Esophagus muscularis mucosa (tissue), 4 donors: Measurements from ENCODE around the gene CCDC12. TPM values are rescaled to one million over a fixed set of nuclear protein-coding genes. Genes with fewer than 3 reads are reported as not detected.

Source experiments
- DNase-seq: peaks from one replicate; pipeline ENCODE4 v3.0.0-alpha.2; 2017; ENCODE audit errors: extremely low spot score
- H3K27ac ChIP-seq, 4 donors: fragments of 200-600 bp; sonication (generic); replicated peaks in 1 of 4; 1 replicate in 3 of 4; 2 replicates in 1 of 4; pipeline ENCODE4 v1.5.1; 2016 to 2019; ENCODE audit warnings: mild to moderate bottlenecking in 1 of 4
- H3K27me3 ChIP-seq, 4 donors: fragments of 200-600 bp; sonication (generic); one replicate each; pipeline versions ENCODE4 v1.5.1 to v1.6.0; 2016 to 2019
- H3K36me3 ChIP-seq, 4 donors: fragments of 200-600 bp; sonication (generic); one replicate each; pipeline ENCODE4 v1.5.1; 2016 to 2019
- H3K4me1 ChIP-seq, 4 donors: fragments of 200-600 bp; sonication (generic); one replicate each; pipeline ENCODE4 v1.5.1; 2016 to 2019
- H3K4me3 ChIP-seq, 4 donors: fragments of 200-600 bp; sonication (generic); 1 replicate in 2 of 4; 2 replicates in 2 of 4; pipeline ENCODE4 v1.5.1; 2016 to 2019; ENCODE audit warnings: mild to moderate bottlenecking in 4 of 4, moderate library complexity in 1 of 4
- H3K9me3 ChIP-seq, 4 donors: fragments of 200-600 bp; sonication (generic); 1 replicate in 3 of 4; 2 replicates in 1 of 4; pipeline ENCODE4 v1.5.1; 2016 to 2019
- EP300 ChIP-seq: sonication (generic); formaldehyde crosslinking; IDR thresholded peaks from one replicate; pipeline ENCODE4 v1.6.1; 2017; ENCODE audit warnings: antibody characterized with exemption
- POLR2A ChIP-seq: fragments of 450-650 bp; IDR thresholded peaks from one replicate; pipeline ENCODE4 v1.6.1; 2017; ENCODE audit warnings: antibody characterized with exemption, moderate library complexity, mild to moderate bottlenecking, low read depth
- POLR2AphosphoS5 ChIP-seq, 2 donors: sonication (generic); formaldehyde crosslinking; IDR thresholded peaks; one replicate each; pipeline ENCODE4 v1.6.1; 2017; ENCODE audit warnings: antibody characterized with exemption in 2 of 2
- WGBS: methylation state at CpG from one replicate; pipeline ENCODE4 v1.1.5; 2018; 5-methylcytosine and 5-hydroxymethylcytosine counted together
- intact Hi-C: fragments of 100-400 bp; cut with DNase I; formaldehyde crosslinking; loops from one replicate; pipeline ENCODE4 v1.15.1; 2023
- total RNA-seq, 4 donors: library from RNA; depleted of rRNA; stranded (reverse); fragments of >200 nt; gene quantifications; one replicate each; pipeline versions ENCODE4 v1.1.0 to v1.2.1, GENCODE V29; 2016
- TF ChIP-seq, protein P1 (sequence below), 3 experiments: fragments of 200-600 bp in 2 of 3; fragments of 450-650 bp in 1 of 3; sonication (generic) in 2 of 3; IDR thresholded peaks; one replicate each; pipeline ENCODE4 v1.5.1; 2017 to 2019; ENCODE audit warnings: antibody characterized with exemption in 3 of 3, mild to moderate bottlenecking in 2 of 3, moderate library complexity in 1 of 3

Gene CCDC12
- total RNA-seq, 4 donors from 2014 or later = 27.5 to 54.8 (median 36.7) TPM

- Histone ChIP-seq H3K27ac (no peak overlapping the region), H3K4me3 (peak overlapping the region in 1 of 4 donors; percentile 34), H3K9me3 (no peaks in the 10 kb centered on the region), H3K27me3 (peaks cover 0 to 8% (median 0%) of the 10 kb centered on the region in 4 donors), H3K36me3 (no peaks in the 10 kb centered on the region), H3K4me1 (peaks cover 26 to 33% (median 32%) of the 10 kb centered on the region in 4 donors)
- DNase-seq = no peak
- no peak for TF ChIP-seq POLR2A
- no peak for TF ChIP-seq EP300
- TF ChIP-seq, protein P1, sequence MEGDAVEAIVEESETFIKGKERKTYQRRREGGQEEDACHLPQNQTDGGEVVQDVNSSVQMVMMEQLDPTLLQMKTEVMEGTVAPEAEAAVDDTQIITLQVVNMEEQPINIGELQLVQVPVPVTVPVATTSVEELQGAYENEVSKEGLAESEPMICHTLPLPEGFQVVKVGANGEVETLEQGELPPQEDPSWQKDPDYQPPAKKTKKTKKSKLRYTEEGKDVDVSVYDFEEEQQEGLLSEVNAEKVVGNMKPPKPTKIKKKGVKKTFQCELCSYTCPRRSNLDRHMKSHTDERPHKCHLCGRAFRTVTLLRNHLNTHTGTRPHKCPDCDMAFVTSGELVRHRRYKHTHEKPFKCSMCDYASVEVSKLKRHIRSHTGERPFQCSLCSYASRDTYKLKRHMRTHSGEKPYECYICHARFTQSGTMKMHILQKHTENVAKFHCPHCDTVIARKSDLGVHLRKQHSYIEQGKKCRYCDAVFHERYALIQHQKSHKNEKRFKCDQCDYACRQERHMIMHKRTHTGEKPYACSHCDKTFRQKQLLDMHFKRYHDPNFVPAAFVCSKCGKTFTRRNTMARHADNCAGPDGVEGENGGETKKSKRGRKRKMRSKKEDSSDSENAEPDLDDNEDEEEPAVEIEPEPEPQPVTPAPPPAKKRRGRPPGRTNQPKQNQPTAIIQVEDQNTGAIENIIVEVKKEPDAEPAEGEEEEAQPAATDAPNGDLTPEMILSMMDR (IDR thresholded peaks at IDR 0.05) = no peak
- no peak for TF ChIP-seq POLR2AphosphoS5 (IDR thresholded peaks at IDR 0.05)
- 60% methylated on average over 1 of the region's 8 CpGs for WGBS
- intact Hi-C loops = loop anchor here (5.0 kb wide), 1 partner anchor 42 kb away; no protein-coding TSS in a partner anchor
These were observed 67.5 kb downstream of the CCDC12 start for GRCh38 chr3:46908986-46909534.

DNA sequence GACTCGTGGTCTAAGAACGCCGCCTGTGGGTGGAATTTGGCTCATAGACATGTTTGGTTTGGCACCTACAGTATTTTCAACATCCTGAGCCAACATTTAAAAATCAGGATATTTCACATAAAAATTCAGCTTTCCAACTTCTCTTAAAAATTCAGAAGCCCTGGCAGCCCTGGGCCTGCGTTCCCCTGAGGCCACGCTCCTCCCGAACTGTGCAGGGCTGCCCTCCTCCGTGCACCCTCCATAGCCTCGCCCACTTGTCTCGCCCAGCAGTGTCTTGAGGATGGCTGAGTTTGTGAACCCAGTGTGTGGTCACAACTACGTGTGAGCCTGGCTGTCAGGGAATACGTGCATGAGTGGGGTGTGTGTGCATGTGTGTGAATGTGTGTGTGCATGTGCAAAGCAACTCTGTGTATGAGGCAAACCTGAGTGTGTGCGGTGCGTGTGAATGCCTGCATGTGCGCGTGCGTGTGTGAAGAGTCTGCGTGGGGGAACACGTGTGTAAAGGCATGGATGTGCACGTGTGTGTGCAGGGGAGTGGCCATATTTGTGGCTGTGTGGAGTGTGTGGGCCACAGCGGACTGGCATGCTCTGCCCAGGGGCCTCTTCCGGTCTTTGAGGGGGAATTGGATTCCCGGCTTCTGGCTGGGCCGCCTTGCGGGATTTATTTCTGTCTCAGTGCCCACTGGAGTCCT lies 68.1 kb downstream of the CCDC12 start:
- intact Hi-C loops = loop anchor here (5.0 kb wide), 1 partner anchor 41 kb away; no protein-coding TSS in a partner anchor
- Histone ChIP-seq H3K4me3 (no peak overlapping the region), H3K9me3 (no peaks in the 10 kb centered on the region), H3K27ac (no peak overlapping the region), H3K36me3 (no peaks in the 10 kb centered on the region), H3K4me1 (peaks cover 22 to 33% (median 26%) of the 10 kb centered on the region in 4 donors), H3K27me3 (peaks cover 0 to 8% (median 0%) of the 10 kb centered on the region in 4 donors)
- DNase-seq = no peak
- WGBS = 74% methylated on average over 24 of the region's 24 CpGs
- no peak for TF ChIP-seq POLR2AphosphoS5 (IDR thresholded peaks at IDR 0.05)
- TF ChIP-seq POLR2A = no peak
- no peak for TF ChIP-seq EP300
- TF ChIP-seq, protein P1 (IDR thresholded peaks at IDR 0.05) = peak in 1 of 3 experiments; percentile 15

- Histone ChIP-seq H3K27ac (no peak overlapping the region), H3K9me3 (no peaks in the 10 kb centered on the region), H3K4me1 (peaks cover 20 to 30% (median 22%) of the 10 kb centered on the region in 4 donors), H3K27me3 (peaks cover 0 to 8% (median 0%) of the 10 kb centered on the region in 4 donors), H3K36me3 (no peaks in the 10 kb centered on the region), H3K4me3 (no peak overlapping the region)
- intact Hi-C loops = loop anchor here (5.0 kb wide), 1 partner anchor 41 kb away; no protein-coding TSS in a partner anchor
- TF ChIP-seq, protein P1 (IDR thresholded peaks at IDR 0.05) = no peak
- TF ChIP-seq POLR2AphosphoS5 (IDR thresholded peaks at IDR 0.05) = no peak
- no peak for DNase-seq
- WGBS = 16% methylated on average over 1 of the region's 1 CpG
These were observed 68.6 kb downstream of the CCDC12 start for GRCh38 chr3:46907960-46908293.

- no peak overlapping the region for H3K4me3 ChIP-seq
- 81% methylated on average over 12 of the region's 12 CpGs for WGBS
- H3K27me3 ChIP-seq = peaks cover 0 to 8% (median 0%) of the 10 kb centered on the region in 4 donors
- no peaks in the 10 kb centered on the region for H3K9me3 ChIP-seq
- no peaks in the 10 kb centered on the region for H3K36me3 ChIP-seq
- H3K27ac ChIP-seq = no peak overlapping the region
- DNase-seq = no peak
- intact Hi-C loops = loop anchor here (5.0 kb wide), 1 partner anchor 40 kb away; no protein-coding TSS in a partner anchor
- H3K4me1 ChIP-seq = peaks cover 20 to 30% (median 22%) of the 10 kb centered on the region in 4 donors
- TF ChIP-seq POLR2AphosphoS5 (IDR thresholded peaks at IDR 0.05) (no peak), EP300 (no peak), POLR2A (no peak)
- TF ChIP-seq, protein P1 (IDR thresholded peaks at IDR 0.05) = no peak
These were observed 69.3 kb downstream of the CCDC12 start for GRCh38 chr3:46907271-46907670.
